Kidney (tissue), 14 donors: Measurements from ENCODE around the gene OSBPL9. TPM values are rescaled to one million over a fixed set of nuclear protein-coding genes. Genes with fewer than 3 reads are reported as not detected.
"Not testable (repeated sequence)": the region's sequence is repeated elsewhere in the genome, so short reads cannot be mapped to it uniquely, and the experiment has no call there.

Source experiments
- DNase-seq, 5 donors: peaks; one replicate each; pipeline ENCODE4 v3.0.0-alpha.2; 2013 to 2020
- FAIRE-seq: peaks from 2 replicates; lab custom pipeline; 2012; peaks lifted over from hg19 to GRCh38; lab: Jason Lieb, UNC
- H3K27ac ChIP-seq, 2 donors: one replicate each; pipeline ENCODE4 v1.7.0; 2013; ENCODE audit warnings: low read depth in 2 of 2, low read length in 2 of 2, inconsistent platforms in 1 of 2
- H3K27me3 ChIP-seq: one replicate; pipeline ENCODE4 v1.7.1; 2013; ENCODE audit warnings: low read length, inconsistent platforms; ENCODE audit not compliant: control insufficient read depth, insufficient read depth
- H3K36me3 ChIP-seq, 3 donors: one replicate each; pipeline versions ENCODE4 v1.7.0 to v1.7.1; 2013; ENCODE audit warnings: low read length in 3 of 3, control low read depth in 1 of 3, inconsistent platforms in 1 of 3; ENCODE audit not compliant: insufficient read depth in 3 of 3, control insufficient read depth in 2 of 3
- H3K4me1 ChIP-seq, 3 donors: one replicate each; pipeline versions ENCODE4 v1.7.0 to v1.7.1; 2013; ENCODE audit warnings: low read length in 3 of 3, inconsistent platforms in 1 of 3, low read depth in 1 of 3; ENCODE audit not compliant: control insufficient read depth in 2 of 3, insufficient read depth in 2 of 3
- H3K4me3 ChIP-seq, 3 donors: one replicate each; pipeline versions ENCODE4 v1.7.0 to v1.8.1; 2013; ENCODE audit warnings: low read length in 3 of 3, control low read depth in 1 of 3, inconsistent platforms in 1 of 3
- H3K9ac ChIP-seq, 3 donors: one replicate each; pipeline versions ENCODE4 v1.7.0 to v1.7.1; 2013; ENCODE audit warnings: low read length in 3 of 3, control low read depth in 1 of 3, inconsistent platforms in 1 of 3
- H3K9me3 ChIP-seq, 3 donors: one replicate each; pipeline versions ENCODE4 v1.7.0 to v1.7.1; 2013; ENCODE audit warnings: low read length in 3 of 3, control low read depth in 1 of 3, inconsistent platforms in 1 of 3; ENCODE audit not compliant: control insufficient read depth in 2 of 3, insufficient read depth in 1 of 3
- intact Hi-C: fragments of 100-400 bp; cut with DNase I; formaldehyde crosslinking; loops from one replicate; pipeline ENCODE4 v1.11.1; 2022
- polyA plus RNA-seq: library from polyadenylated mRNA; stranded (reverse); fragments of 350-450 nt; fragmentation: Illumina TruSeq; extraction: RNeasy Lipid Tissue Mini Kit (QIAGEN cat#74804); gene quantifications from one replicate; pipeline ENCODE4 v1.2.3, GENCODE V29; 2014; ENCODE audit warnings: low read depth, low replicate concordance; ENCODE audit not compliant: insufficient read depth
- total RNA-seq: library from RNA; stranded (reverse); fragmentation: NEBNext Ultra II Directional; extraction: Animal tissue kit (Norgen Biotek cat#: 25700); gene quantifications from one replicate; pipeline ENCODE4 v1.2.1, GENCODE V29; 2021
- TF ChIP-seq, protein P1 (sequence below): IDR thresholded peaks from 3 replicates; pipeline ENCODE4 v1.5.1; 2012; ENCODE audit warnings: mild to moderate bottlenecking, moderate library complexity, borderline replicate concordance; ENCODE audit not compliant: insufficient read depth; ENCODE audit errors: extremely low read depth
- donor health status: control.
- donor health status: control.
- donor health status: control.
- donor health status: control.
- donor health status: control.
- donor health status: DM: yes; HTN: yes; CAD: no.
- donor health status: Normal renal cell carcinoma (clear cell type).

Gene OSBPL9
- total and polyA plus RNA-seq, 2 donors from 2014 or later: 73.2 to 76.6 TPM

DNA sequence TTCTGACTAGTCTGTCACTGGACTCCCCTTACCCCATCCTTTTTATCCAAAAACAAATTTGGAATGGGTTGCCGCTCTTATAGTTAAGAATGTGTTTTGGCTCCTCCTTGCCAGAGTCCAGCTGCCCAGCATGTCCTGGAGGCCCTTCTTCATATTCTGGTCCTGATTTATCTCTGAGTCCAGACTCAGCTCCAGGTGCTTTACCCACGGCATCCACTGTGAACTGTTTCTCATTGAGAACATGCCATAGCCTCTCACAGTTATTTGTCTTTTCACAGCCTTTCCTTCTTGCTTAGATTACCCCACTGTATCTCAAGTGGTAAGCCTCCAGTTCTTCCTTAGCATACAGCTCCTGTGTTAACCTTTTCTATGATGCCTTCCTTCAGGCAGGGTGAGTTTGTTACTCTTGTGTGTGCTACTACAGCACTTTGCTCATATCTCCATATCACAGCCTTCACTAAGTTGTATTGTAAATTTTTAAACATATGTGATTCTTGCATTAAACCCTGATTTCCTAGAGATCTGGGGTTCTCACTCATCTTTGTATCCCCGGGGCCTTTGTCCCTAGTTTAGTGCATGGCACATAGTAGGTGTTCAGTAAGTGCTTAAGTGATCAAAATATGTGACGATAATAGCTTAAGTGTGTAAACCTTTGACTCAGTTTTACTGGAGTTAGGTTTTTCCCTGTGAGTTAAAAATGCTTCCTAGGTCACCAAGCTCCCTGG, 116.0 kb downstream of the OSBPL9 start:
- no peak overlapping the region for H3K9ac ChIP-seq
- H3K4me1 ChIP-seq: peaks cover 15 to 44% (median 21%) of the 10 kb centered on the region in 3 donors
- H3K27me3 ChIP-seq: no peaks in the 10 kb centered on the region
- DNase-seq: no peak
- TF ChIP-seq, protein P1, sequence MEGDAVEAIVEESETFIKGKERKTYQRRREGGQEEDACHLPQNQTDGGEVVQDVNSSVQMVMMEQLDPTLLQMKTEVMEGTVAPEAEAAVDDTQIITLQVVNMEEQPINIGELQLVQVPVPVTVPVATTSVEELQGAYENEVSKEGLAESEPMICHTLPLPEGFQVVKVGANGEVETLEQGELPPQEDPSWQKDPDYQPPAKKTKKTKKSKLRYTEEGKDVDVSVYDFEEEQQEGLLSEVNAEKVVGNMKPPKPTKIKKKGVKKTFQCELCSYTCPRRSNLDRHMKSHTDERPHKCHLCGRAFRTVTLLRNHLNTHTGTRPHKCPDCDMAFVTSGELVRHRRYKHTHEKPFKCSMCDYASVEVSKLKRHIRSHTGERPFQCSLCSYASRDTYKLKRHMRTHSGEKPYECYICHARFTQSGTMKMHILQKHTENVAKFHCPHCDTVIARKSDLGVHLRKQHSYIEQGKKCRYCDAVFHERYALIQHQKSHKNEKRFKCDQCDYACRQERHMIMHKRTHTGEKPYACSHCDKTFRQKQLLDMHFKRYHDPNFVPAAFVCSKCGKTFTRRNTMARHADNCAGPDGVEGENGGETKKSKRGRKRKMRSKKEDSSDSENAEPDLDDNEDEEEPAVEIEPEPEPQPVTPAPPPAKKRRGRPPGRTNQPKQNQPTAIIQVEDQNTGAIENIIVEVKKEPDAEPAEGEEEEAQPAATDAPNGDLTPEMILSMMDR: no peak
- H3K27ac ChIP-seq: peak overlapping the region; percentile 3 to 45
- intact Hi-C loops: no loop called here
- no peaks in the 10 kb centered on the region for H3K36me3 ChIP-seq
- peak overlapping the region in 1 of 3 donors; percentile 18 for H3K4me3 ChIP-seq
- no peaks in the 10 kb centered on the region for H3K9me3 ChIP-seq
- FAIRE-seq: no peak

DNA sequence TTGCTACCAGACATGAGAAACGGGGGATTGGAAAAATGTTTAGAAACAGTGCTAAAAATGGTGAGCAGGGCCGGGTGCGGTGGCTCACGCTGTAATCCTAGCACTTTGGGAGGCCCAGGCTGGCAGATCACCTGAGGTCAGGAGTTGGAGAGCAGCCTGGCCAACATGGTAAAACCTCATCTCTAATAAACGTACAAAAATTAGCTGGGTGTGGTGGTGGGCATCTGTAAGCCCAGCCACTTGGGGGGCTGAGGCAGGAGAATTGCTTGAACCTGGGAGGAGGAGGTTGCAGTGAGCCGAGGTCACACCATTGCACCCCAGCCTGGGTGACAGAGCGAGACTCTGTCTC, 116.5 kb downstream of the OSBPL9 start:
- Histone ChIP-seq H3K4me3 (peak overlapping the region in 1 of 3 donors; percentile 0), H3K27ac (peak overlapping the region; percentile 3 to 45), H3K4me1 (peaks cover 15 to 50% (median 21%) of the 10 kb centered on the region in 3 donors)
- DNase-seq, intact Hi-C loops, H3K36me3 ChIP-seq, FAIRE-seq, H3K9me3 ChIP-seq, H3K9ac ChIP-seq, H3K27me3 ChIP-seq: not testable (repeated sequence)

DNA sequence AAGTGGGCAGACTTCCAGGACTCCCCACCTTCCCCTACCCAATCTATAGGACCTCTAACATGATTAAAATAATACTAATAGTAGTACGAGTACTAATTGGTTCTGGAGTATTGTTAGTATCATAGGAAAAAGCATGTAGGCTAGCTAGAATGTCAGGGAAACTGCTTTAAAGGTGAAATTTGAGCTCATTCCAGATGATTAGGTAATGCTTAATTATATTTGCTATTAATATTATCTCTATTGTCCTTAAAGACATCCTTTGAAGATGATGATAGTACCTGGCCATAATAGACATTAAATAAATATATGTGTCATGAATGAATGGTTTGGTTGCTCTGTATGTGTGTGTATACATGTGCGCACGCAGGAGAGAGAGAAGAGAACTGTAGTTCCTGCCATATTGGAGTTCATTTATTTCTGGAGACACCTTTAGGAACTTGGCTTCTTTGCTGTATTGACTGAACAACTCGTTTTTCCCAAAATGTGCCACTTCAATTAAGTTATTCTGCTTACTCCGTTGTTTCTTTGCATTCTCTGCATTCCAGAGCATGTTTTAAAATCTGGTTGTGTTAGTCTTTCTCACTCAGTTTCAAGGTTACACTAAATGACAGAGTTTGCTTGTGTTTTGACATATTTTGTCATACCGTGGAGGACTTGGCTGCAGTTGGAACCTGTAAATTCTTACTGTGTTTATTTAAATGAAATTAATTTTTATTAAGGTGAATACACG, 117.1 kb downstream of the OSBPL9 start:
- Histone ChIP-seq H3K36me3 (no peaks in the 10 kb centered on the region), H3K9me3 (no peaks in the 10 kb centered on the region), H3K27ac (peak overlapping the region; percentile 45 to 48), H3K4me3 (peak overlapping the region in 1 of 3 donors; percentile 12), H3K27me3 (no peaks in the 10 kb centered on the region), H3K9ac (no peak overlapping the region), H3K4me1 (peaks cover 15 to 50% (median 19%) of the 10 kb centered on the region in 3 donors)
- TF ChIP-seq, protein P1: no peak
- peak in 1 of 5 donors; percentile 50 for DNase-seq
- intact Hi-C loops: no loop called here
- FAIRE-seq: no peak
